ENCODE measurements around the gene BCL2. TPM values are rescaled to one million over a fixed set of nuclear protein-coding genes. Genes with fewer than 3 reads are reported as not detected.

Gene BCL2
- total RNA-seq, 1 donor from 2014 or later: 1.6 TPM

DNA sequence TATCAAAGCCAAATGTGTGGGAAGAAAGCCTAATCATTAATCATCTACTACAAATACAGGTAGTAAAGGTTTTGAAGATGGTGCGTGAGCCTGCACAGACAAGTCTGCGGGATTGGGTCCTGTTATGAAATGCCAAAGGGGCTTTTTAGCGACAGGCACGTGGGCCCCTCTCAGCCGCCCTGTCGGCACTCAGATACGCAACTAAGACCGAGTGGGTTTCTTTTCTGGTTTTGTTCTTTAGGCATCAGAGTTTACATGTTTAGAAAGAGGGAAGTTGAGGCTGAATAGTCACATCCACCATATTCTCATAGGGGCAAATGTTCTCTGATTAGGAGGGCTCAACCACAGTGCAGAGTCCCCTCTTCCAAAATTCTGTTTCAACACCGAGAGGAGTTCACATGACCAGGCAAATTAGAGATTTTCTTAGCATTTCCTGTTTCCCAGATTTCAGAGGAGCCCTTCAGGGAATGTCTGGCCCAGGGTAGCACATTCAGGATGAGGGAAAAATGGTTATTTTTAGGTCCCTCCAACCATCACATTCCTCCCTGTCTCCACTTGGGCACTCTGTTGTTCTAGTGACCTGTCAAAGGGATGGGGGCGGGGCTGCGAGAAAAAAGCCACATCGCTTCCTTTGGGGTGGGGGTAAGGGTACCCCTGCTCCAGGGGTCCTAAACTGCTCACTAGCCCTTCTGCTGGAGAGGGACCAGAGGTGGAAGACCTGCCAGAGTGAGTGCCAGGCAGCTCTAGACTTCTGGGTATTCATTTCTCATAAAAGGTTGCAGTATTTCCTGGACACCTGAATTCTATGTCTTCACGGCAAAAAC is 159.2 kb downstream of the BCL2 start:
- no peak for DNase-seq (ENCODE audit: low read depth in 2 of 2)

DNA sequence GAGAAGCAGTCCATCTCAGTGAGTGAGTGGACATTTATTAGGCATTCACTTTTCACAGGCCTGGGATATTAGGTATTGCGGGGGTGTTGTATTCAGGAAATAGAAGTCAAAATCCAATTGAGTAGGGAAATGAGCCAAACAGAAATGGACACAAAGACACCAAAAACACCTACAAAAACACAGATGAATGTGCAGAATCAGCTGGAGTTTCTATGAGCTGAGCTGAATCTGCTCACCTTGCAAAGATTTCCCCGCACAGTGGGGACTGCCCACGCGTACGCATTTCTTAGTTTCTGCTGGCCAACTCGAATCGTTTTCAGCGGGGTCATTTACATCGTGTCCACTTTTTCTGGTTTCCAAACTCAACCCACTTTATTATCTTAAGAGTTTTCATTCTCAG is 160.0 kb downstream of the BCL2 start:
- DNase-seq (ENCODE audit: low read depth in 2 of 2): peak in 1 of 2 donors; percentile 2

DNA sequence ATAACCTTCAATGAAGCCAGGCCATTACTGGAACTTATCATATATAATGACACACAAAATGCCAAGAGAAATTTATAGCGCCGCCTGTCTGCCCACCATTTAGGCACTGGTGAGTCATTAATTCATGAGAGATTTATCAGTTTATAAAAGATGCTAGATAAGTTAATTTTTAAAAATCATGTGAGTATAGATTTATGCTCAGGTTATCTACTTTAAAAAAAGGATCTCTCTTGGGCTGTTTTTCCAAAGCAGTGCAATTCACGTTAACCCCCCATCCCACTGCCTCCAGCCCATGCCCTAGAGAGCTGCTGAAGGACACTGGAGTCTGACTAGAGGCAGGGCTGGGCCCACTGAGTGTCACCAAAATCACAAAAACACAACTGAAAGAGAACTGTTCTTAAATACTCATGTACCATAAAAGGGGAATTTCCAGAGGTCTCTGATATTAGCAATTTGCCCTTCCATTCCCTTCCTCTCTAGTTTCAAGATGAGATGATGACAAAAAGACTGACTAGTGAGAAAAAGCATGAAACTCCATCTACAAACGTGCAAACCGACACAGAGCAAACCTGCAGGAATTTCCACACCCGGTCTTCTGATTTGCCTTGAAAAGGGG is 160.8 kb downstream of the BCL2 start:
- DNase-seq (ENCODE audit: low read depth in 2 of 2): no peak

DNA sequence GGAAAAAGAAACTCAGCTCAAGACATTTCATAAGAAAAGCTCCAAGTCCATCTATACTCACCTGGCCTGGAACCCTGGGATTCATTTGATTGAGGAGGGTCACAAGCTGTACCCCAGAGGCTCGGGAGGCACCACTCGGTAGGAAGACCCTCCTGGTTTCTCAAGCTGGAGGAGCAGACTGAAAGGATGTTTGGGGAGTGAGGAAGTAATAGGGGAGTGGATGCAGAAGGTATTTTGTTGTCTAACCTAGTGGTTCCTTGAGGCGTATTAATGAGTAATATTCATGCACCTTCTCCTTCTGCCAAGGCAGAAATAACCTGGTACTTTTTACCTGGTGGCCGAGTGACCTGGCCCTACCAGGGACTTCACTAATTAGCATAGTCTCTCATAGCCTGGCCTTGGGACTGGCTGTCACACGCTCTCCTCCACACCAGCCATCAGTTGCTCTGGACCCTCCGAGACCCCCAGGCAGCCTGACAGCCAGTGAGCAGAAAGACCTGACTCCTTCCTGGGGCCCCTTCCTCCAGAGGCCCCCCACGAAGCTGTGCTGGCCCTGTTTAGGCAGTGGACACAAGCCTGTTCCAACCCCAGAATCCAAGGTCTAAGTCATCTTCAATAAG is 161.4 kb downstream of the BCL2 start:
- DNase-seq (ENCODE audit: low read depth in 2 of 2): no peak

DNA sequence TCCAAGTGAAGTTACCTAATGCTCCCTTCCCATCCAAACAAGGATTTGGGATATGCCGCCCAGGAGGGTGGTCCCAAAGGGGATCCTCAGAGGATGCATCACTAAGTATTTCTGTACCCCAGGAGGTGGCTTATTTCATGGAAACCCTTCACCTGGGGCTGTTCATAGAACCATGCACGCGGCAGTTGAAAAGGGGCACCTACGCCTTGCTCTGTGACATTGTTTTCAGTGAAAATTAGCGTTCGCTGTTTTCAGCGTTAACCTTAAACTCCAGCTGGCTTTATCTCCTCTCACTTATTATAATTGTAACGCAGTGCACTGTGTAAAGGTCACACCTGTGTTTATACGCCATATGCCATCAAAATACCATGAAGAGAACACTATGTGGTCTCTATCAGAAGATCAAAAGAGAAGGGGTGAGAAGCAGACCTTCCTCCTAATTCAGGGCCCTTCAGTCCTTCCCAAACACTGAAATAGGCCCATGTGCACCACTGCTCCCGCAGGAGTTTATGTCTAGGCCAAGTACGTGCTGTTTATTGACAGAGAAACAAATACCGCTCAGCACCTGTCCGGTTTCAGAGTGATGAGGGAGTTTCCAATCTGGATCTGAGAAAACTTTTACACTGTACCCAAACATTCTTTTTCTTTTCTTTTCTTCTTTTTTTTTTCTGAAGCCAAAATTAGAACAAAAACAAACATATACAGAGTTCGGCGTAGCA is 162.1 kb downstream of the BCL2 start:
- DNase-seq (ENCODE audit: low read depth in 2 of 2): no peak

DNA sequence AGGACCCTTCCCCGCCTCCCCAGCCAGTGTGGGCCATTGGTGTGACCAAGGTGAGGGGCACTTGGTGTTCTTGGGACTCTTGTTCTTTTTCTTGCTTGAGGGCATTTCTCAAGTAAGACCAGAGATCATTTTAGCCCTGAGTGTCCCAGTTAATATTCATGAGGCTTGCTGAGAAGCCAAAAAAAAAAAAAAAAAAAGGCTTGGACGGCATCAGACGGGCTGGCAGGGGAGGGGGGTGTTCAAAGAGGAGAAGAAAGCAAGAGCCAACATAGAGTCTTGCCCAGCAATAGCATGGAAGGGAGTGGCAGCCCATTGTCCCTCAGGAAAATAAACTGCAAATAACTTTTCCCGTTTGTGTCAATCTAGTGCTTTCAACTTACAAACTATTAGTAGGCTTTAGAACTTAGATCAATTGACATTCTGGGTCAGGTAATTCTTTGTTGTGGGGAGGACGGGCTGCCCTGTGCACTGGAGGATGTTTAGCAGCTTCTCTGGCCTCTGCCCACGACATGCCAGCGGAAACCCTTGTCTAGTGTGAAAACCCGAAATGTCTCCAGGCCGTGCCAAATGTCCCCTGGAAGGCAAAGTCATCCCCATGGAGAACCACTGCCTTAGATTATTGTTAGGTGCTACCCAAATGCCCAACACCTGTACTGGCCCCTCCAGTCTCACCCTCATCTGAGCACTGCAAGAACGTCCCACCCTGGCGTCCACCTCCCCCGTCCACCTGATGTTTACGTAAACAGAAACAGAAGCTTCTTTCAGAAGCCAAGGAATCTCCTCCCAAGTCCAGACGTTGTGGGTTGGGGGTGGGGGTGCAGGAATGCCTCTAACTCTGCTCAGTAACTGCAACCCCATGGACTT is 163.4 kb downstream of the BCL2 start:
- DNase-seq (ENCODE audit: low read depth in 2 of 2): no peak

DNA sequence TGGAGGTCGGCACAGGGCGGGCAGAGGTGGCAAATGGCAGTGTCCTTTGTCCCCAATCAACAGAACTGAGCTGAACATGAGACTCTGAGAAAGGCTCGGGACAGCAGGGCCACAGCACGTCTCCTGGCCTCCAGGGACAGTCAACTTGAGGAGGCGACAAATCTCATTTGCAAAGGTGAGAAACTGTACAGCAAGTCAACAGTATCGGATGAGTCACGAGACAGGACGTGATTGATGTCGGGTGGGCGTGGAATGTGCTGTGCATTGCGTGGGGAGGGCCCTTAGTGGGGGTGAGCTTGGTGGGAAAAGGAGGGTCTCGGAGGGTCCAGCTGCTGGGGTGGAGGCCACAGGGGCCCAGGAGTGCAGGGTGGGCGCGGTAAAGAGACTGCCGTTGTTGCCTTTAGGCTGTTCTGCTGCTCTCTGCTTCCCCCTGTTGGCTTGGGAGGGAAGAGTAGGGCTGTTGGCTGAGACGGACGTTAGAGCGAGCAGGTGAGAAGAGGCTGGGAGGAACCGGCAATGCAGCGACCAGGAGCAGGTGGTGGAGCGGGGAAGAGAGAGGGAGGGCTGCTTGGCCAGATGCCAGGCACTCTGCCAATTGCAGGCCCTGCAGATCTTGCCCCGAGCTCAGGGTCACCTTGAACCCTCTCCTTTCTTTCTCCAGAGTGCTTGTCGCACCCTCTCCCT is 164.3 kb downstream of the BCL2 start:
- peak; percentile 37 to 63 for DNase-seq (ENCODE audit: low read depth in 2 of 2)

DNA sequence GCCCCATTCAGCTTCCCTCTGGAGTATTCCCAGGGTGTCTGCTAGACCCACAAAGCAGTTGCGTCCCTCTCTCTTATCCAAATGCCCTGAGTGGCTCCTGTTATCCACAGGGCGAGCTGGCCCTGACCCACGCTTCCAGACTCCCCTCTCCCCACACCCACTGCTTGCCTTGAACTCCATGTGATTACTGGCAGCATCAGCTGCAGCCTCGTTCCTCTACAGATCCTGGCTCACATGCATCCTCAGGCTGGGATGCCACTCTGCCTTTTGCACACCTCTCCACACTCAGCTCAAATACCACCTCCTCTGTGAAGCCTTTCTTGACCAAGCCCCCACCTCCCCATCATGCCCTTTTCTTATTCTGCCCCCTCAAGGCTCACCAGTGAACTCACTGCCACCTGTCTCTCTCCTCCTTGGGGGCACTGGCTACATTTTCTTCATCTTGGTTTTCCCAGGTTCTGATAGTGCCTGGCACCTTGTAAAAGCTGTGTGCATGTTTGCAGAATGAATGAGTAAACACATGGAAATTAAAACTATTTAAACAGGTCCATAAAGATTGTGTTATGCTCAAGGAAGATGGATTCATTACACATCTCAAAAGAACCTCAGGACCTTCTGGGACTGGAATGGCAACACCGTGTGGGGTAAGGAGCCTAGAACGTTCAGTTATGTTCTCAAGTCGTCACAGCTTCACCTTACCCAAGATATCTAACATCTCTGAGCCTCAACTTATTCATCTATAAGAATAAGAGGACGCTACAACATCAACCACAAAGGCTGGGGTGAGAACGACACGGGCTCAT is 165.0 kb downstream of the BCL2 start:
- no peak for DNase-seq (ENCODE audit: low read depth in 2 of 2)

DNA sequence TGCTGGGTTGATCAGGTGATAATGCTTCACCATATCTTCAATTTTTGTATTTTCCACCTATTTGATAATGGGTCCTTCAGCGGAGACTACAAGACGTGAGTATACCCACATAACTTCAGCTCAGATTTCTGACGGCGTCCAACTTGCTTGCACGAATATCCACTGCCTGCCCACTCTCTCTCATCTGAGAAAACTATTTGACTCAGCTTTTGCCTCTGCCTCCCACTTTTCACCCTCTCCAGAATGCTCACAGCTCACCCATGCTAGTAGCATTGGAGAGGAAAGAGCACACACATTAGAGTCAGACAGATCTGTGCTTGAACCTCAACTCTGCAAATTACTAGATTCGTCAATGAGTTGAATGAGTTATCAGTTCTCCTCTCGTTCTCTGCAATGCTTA is 166.8 kb downstream of the BCL2 start:
- DNase-seq (ENCODE audit: low read depth in 2 of 2): no peak

DNA sequence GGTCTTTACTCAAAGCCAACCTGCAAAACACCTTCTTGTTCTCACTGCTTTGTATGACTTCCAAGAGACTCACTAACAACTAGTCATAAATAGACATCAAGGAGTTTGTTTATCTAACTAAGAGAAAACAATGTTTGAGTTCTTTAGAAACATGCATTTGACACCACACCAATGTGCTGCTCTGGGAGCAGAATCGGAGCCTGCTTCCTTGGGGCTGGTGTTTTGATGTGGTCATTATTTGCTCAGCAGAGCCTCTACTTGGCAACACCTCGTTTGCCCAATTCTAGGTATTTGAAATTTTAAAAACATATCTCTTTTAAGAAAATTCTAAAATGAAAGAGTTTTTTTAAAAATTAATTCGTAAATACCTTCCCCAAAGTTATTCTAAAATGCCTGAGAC is 167.5 kb downstream of the BCL2 start:
- no peak for DNase-seq (ENCODE audit: low read depth in 2 of 2)

DNA sequence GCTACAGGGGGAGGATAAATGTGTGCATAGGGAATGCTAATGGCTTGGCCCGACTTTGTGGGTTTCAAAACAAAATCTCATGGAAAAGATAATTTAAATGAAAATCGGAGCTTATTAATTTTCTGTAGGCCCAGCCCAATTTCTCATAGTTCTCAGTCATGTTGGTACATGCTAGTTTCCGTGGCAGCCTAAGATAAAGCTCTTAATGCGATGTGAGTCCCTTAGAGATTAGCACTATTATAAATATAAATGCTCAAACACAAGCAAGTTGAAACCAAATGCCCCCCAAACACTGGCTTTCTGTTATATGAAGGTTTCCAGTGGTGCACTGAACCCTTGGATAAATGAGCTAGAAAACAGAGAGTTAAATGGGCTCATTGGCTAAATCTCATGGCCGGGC is 168.0 kb downstream of the BCL2 start:
- DNase-seq (ENCODE audit: low read depth in 2 of 2): no peak

DNA sequence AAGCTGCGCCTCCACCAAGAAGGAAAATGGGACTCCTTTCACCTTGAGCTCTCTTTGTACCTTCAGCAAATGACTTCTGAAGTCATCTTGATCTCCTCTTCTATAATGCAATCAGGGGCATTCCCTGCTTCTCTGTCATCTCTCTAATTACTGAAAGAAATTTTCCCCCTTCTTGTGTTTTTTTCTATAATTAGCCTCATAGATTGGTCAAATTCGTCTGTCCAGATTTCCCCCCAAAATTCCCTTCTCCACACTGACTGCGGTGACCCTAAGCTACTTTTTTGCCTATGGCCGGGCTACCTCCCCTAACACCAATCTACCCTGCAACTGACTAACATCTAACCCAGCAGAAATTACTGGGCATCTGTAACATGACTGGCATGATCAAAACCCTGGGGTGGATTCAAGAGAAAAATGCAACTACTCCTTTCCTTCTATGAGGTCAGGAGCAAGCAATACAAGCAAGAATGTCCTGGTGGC is 168.6 kb downstream of the BCL2 start:
- DNase-seq (ENCODE audit: low read depth in 2 of 2): no peak

DNA sequence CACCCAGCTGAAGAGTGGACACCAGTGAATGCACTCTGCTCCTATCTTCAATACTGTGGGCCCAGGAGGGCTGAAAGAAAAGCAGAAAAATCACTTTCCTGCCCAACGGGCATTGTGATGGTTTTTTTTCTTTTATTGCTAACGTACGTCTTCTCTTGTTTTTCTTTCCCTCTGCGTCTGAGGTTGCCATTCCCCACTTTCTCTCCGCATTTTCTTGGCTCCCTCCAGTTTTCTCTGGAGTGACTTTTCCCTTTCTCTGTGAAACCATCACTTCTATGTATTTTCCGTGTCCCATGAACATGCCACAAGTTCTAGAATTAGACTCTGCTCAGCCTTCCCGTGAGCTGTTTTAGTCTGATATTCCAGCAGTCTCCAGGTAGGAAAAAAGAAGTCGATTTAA is 169.2 kb downstream of the BCL2 start:
- no peak for DNase-seq (ENCODE audit: low read depth in 2 of 2)

DNA sequence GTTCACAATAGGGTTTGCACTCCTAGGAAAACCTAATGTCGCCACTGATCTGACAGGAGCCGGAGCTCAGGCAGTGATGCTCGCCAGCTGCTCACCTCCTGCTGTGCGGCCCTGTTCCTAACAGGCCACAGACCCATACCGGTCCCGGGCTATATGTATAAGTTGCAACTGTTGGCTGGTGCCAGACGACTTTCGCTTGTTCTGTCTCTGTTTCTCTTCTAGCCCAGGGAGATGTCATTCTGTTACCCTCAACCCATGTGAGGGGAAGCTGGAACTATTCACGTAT is 170.3 kb downstream of the BCL2 start:
- DNase-seq (ENCODE audit: low read depth in 2 of 2): no peak

DNA sequence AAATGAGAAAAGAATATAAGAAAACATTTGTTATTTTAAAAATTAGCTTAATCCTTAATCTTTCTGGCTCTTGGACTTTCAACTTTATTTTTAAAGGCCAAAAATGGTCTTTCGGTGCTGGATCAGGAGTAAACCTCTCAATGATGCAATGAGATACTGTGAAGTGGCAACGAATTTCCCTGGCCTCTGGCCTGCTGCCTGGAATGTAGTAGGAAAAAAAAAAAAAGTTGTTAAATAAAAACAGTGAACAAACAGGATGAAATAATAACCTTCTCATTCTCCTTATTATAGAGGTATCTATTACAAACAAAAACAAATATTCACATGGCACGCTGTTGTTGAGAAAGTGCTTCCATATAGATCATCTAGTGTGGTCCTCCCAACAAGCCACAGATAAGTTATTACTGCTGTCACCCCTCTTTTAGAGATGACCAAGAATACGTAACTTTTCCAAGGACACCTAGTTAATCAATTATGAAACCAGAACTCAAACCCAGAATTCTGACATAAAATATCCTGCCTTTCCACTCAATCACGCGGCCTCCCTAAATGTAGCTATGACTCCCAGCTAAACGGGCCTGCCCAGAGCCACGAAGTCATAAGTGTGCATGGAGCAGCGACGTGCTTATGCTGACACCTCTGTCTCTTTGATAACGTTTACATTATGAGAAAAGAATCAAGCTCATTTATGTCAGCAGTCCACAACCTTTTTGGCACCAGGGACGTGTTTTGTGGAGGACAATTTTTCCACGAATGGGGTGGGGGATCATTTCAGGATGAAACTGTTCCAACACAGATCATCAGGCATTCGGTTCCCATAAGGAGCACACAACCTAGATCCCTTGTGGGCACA is 170.9 kb downstream of the BCL2 start:
- DNase-seq (ENCODE audit: low read depth in 2 of 2): peak in 1 of 2 donors; percentile 17

DNA sequence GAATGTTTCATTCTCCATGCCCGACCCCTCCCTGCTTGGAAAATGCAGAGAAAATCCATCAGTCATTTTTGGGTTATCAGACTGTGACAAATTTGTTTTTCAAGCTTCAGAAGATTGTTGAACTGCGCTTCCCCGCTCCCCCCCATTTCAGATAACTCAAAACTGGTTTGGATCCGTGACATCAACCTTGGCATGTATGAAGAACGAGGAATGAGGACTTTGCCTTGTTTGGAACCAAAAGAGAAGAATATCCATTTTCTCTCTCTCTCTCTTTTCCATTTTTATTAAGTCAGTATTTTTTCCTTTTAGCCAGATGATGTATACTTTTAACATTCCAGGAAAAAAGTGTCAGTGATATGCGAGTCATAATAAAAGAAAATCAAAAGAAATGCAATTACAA is 171.6 kb downstream of the BCL2 start:
- no peak for DNase-seq (ENCODE audit: low read depth in 2 of 2)

DNA sequence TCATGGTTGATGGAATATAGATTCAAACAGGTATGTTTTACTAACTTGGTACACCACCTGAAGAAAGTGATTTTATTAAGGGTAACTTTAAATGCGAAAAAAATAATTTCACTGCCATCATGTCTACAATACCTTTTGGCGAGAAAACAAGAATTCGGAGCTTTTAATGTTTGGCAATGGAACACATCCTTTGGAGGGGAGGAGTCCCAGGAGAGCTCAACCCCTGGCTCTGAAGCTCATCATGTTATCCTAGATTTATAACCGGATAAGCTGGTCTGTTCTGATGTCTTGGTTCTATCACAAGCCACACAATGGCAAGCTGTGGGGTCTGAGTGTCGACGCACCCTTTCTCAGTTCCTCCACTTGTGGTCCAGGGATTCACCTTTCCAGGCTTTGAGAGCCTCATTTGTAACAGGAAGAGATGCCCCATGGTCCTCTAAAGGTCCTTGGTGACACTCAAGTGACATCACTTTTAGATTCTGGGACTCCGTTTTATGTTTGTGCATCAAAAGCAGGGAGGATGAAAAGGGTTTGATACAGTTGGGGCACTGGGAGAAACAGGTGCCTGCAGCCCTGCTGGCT is 172.7 kb downstream of the BCL2 start:
- DNase-seq (ENCODE audit: low read depth in 2 of 2): no peak

DNA sequence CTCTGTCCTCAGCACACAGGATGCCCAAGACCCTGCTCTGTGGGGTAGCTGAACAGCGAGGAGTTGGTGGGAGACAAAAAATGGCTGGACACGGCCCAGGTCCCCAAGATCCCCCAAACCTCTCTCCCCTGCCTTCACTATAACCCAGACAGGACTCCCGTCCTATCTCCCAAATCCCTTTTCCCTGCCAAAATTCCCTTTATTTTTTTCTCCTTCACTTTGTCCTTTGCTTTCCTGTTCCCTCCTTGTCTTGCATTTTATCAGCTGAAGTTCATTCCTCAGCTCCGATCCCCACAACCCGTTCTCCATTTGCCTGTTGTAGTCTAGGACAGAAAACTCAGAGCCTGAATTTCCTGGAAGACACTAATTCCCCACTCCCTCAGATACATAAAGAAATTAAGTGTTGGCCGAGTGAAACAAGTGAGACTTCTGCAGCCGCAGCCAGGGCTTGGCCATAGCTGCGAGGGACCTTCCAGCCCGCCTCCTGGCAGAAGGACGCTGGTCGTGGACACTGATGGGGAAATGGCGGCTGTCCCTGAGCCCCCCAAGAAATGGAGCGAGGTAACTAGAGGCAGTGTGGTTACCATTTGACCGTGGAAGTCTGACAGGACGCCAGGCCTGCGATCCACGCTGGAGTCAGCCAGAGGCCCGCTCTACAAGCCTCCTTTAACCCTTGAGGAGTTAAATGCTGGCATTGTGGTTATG is 173.6 kb downstream of the BCL2 start:
- no peak for DNase-seq (ENCODE audit: low read depth in 2 of 2)
